ENCODE results near the gene KCNG2.

The KCNG2 gene

GRCh38 chr18:79770826-79771225 is 26.9 kb upstream of the KCNG2 start:
- Histone ChIP-seq H3K9me3 (no peaks in the 10 kb centered on the region), H3K27ac (no peak overlapping the region), H3K4me1 (ENCODE audit: control insufficient read depth in 1 of 2, insufficient read depth in 1 of 2, low read depth in 1 of 2, low read length in 1 of 2) (no peaks in the 10 kb centered on the region), H3K4me3 (ENCODE audit: low read depth in 1 of 2, low read length in 1 of 2) (no peak overlapping the region), H3K27me3 (peaks cover 5% of the 10 kb centered on the region), H3K36me3 (no peaks in the 10 kb centered on the region)
- TF ChIP-seq, protein P1, sequence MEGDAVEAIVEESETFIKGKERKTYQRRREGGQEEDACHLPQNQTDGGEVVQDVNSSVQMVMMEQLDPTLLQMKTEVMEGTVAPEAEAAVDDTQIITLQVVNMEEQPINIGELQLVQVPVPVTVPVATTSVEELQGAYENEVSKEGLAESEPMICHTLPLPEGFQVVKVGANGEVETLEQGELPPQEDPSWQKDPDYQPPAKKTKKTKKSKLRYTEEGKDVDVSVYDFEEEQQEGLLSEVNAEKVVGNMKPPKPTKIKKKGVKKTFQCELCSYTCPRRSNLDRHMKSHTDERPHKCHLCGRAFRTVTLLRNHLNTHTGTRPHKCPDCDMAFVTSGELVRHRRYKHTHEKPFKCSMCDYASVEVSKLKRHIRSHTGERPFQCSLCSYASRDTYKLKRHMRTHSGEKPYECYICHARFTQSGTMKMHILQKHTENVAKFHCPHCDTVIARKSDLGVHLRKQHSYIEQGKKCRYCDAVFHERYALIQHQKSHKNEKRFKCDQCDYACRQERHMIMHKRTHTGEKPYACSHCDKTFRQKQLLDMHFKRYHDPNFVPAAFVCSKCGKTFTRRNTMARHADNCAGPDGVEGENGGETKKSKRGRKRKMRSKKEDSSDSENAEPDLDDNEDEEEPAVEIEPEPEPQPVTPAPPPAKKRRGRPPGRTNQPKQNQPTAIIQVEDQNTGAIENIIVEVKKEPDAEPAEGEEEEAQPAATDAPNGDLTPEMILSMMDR (IDR thresholded peaks at IDR 0.05) = no peak

DNA sequence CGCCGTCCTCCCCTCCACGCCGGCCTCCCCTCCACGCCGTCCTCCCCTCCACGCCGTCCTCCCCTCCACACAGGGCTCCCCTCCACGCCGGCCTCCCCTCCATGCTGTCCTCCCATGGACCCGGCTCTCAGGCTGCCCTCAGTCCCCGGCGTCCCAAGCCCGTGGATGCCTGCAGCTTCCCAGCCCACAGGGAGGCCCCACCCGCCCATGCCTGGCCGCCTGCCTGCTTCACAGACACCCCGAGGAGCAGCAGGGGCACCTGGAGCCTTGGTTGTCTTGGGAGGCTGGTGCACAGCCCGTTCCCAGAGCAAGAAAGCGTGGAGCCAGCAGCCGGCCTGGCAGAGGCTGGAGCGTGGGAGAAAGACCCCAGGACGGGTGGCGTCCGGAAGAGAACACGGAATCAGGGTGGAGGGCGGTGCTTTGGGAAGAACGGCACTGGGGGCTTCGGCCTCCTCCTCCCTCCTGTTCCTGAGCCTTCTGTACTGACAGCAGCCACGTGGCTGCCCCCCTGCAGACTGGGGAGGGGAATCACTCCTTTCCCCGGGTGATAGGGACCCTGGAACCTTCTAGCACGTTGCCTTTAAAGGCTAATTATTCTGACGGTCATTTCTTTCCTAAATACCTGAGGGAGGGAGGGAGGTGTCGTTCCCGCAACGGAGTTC is 26.2 kb upstream of the KCNG2 start:
- H3K36me3 ChIP-seq = no peaks in the 10 kb centered on the region
- no peak overlapping the region for H3K4me3 ChIP-seq (ENCODE audit: low read depth in 1 of 2, low read length in 1 of 2)
- no peak overlapping the region for H3K27ac ChIP-seq
- TF ChIP-seq, protein P1 (IDR thresholded peaks at IDR 0.05) = no peak
- peaks cover 7% of the 10 kb centered on the region for H3K27me3 ChIP-seq
- H3K9me3 ChIP-seq = no peaks in the 10 kb centered on the region
- H3K4me1 ChIP-seq (ENCODE audit: control insufficient read depth in 1 of 2, insufficient read depth in 1 of 2, low read depth in 1 of 2, low read length in 1 of 2) = no peaks in the 10 kb centered on the region

GRCh38 chr18:79772108-79772864 is 25.5 kb upstream of the KCNG2 start:
- Histone ChIP-seq H3K27ac (no peak overlapping the region), H3K9me3 (no peaks in the 10 kb centered on the region), H3K27me3 (peaks cover 13% of the 10 kb centered on the region), H3K4me3 (ENCODE audit: low read depth in 1 of 2, low read length in 1 of 2) (no peak overlapping the region), H3K4me1 (ENCODE audit: control insufficient read depth in 1 of 2, insufficient read depth in 1 of 2, low read depth in 1 of 2, low read length in 1 of 2) (no peaks in the 10 kb centered on the region), H3K36me3 (no peaks in the 10 kb centered on the region)
- TF ChIP-seq, protein P1 (IDR thresholded peaks at IDR 0.05) = no peak

DNA sequence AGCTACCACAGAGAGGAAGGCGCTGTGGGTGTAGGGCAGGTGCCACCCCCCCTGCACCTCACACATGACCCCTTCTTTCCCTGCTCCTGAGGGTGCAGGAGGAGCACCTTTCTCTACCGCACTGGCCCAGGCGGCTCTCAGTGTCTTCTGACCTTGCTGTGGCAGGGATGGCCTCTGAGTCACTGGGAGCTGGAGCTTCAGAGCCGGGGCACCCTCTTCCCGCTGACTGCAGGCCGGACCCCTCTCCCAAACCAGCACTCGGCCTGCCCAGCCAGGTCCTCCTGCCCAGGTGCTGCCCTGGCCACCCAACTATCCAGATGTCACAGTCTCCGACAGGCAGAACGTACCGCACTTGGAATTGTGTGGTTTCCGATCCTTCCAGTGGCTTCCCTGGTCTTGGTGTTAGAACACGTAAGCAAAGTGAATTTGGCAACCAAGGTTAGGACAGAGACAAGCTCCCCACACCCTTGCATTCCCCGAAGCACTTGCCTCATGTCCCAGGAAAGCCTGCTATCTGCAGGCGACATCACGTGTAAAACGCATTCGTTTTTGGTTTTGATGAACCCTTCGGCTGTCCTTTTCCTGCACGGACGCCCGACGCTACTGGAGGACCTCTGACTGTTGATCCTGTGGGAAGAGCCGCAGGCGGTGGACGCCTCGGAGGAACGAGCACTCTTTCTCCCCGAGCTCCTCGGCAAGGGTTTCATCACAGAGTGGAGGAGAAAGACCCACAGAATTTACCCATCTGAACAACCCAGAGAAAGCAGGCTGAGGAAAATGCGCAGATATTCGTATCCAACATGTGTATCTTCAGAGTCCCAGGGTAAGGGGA is 24.7 kb upstream of the KCNG2 start:
- Histone ChIP-seq H3K27ac (no peak overlapping the region), H3K4me3 (ENCODE audit: low read depth in 1 of 2, low read length in 1 of 2) (no peak overlapping the region), H3K36me3 (no peaks in the 10 kb centered on the region), H3K4me1 (ENCODE audit: control insufficient read depth in 1 of 2, insufficient read depth in 1 of 2, low read depth in 1 of 2, low read length in 1 of 2) (no peaks in the 10 kb centered on the region), H3K27me3 (peaks cover 16% of the 10 kb centered on the region), H3K9me3 (no peaks in the 10 kb centered on the region)
- TF ChIP-seq, protein P1 (IDR thresholded peaks at IDR 0.05) = no peak

GRCh38 chr18:79774111-79774510 is 23.6 kb upstream of the KCNG2 start:
- peaks cover 19% of the 10 kb centered on the region for H3K27me3 ChIP-seq
- H3K9me3 ChIP-seq = no peaks in the 10 kb centered on the region
- no peaks in the 10 kb centered on the region for H3K36me3 ChIP-seq
- no peaks in the 10 kb centered on the region for H3K4me1 ChIP-seq (ENCODE audit: control insufficient read depth in 1 of 2, insufficient read depth in 1 of 2, low read depth in 1 of 2, low read length in 1 of 2)
- no peak overlapping the region for H3K4me3 ChIP-seq (ENCODE audit: low read depth in 1 of 2, low read length in 1 of 2)
- TF ChIP-seq, protein P1 (IDR thresholded peaks at IDR 0.05) = no peak
- no peak overlapping the region for H3K27ac ChIP-seq

Data from neutrophil (primary cell).